HepG2 (cell line): ENCODE data around the gene SCEL. TPM values are rescaled to one million over a fixed set of nuclear protein-coding genes. Genes with fewer than 3 reads are reported as not detected.

ENCODE experiments used
- ATAC-seq: fragments of 200-7000 bp; cut with Tn5 transposase; 3 replicates; pipeline ENCODE4 v1.9.1; 2020; ENCODE audit warnings: mild to moderate bottlenecking, moderate library complexity
- BruUV-seq: library from RNA; stranded (reverse); fragments of 400-500 nt; replicated peaks from 2 replicates; lab custom pipeline; 2021; lab: Mats Ljungman, UMichigan
- CTCF ChIA-PET: fragments of 300-600 bp; formaldehyde crosslinking; extraction: SDS; loops from one replicate; lab custom pipeline; 2021; ENCODE audit warnings: low total read pairs, inconsistent platforms, low intra/inter-chr PET ratio; lab: Yijun Ruan, JAX
- POLR2A ChIA-PET: fragments of 350-600 bp; sonication (Branson Sonifier 250); formaldehyde crosslinking; loops from one replicate; lab custom pipeline; 2020; ENCODE audit warnings: antibody characterized with exemption, inconsistent platforms; lab: Yijun Ruan, JAX
- DNase-seq: peaks from one replicate; pipeline ENCODE4 v3.0.0-alpha.2; 2015; ENCODE audit warnings: low spot score
- FAIRE-seq: peaks from 3 replicates; lab custom pipeline; 2011; peaks lifted over from hg19 to GRCh38; lab: Jason Lieb, UNC
- H2AFZ ChIP-seq: one replicate; pipeline ENCODE4 v1.6.1; 2011; ENCODE audit warnings: low read length, inconsistent platforms
- H3K27ac ChIP-seq: fragments of 300-600 bp; 3 replicates; pipeline ENCODE4 v1.8.0; 2011; ENCODE audit warnings: mixed run types, mild to moderate bottlenecking, mixed read lengths, low read length, inconsistent platforms; ENCODE audit not compliant: insufficient read depth; ENCODE audit errors: extremely low read length
- H3K27me3 ChIP-seq, 2 experiments: fragments of 200-600 bp in 1 of 2; 2 replicates in 1 of 2; 3 replicates in 1 of 2; pipeline versions ENCODE4 v1.6.0 to v1.8.0; 2011; ENCODE audit warnings: low read length in 2 of 2, mild to moderate bottlenecking in 2 of 2, moderate library complexity in 2 of 2, inconsistent platforms in 1 of 2; ENCODE audit not compliant: insufficient read depth in 2 of 2, control insufficient read depth in 1 of 2
- H3K36me3 ChIP-seq, 2 experiments: fragments of 200-600 bp in 1 of 2; replicated peaks in 1 of 2; 2 replicates in 1 of 2; 3 replicates in 1 of 2; pipeline versions ENCODE4 v1.5.1 to v1.8.0; 2011; ENCODE audit warnings: low read length in 2 of 2, inconsistent platforms in 1 of 2; ENCODE audit not compliant: insufficient read depth in 2 of 2, control insufficient read depth in 1 of 2
- H3K4me1 ChIP-seq: 2 replicates; pipeline ENCODE4 v1.5.1; 2012; ENCODE audit warnings: low read length, inconsistent platforms; ENCODE audit not compliant: insufficient read depth
- H3K4me2 ChIP-seq: 2 replicates; pipeline ENCODE4 v1.6.0; 2011; ENCODE audit warnings: low read depth, low read length, inconsistent platforms
- H3K4me3 ChIP-seq, 3 experiments: fragments of 200-600 bp in 1 of 3; sonication (generic), shearing (Covaris generic) in 1 of 3; replicated peaks in 1 of 3; 2 replicates each; pipeline ENCODE4 v1.5.1; 2011 to 2016; ENCODE audit warnings: low read length in 3 of 3, inconsistent platforms in 2 of 3, low read depth in 2 of 3, mild to moderate bottlenecking in 2 of 3, control low read depth in 1 of 3, mixed read lengths in 1 of 3; ENCODE audit not compliant: insufficient read depth in 1 of 3
- H3K79me2 ChIP-seq: one replicate; pipeline ENCODE4 v1.6.1; 2011; ENCODE audit warnings: low read length, inconsistent platforms; ENCODE audit not compliant: insufficient read depth
- H3K9ac ChIP-seq: 2 replicates; pipeline ENCODE4 v1.6.0; 2011; ENCODE audit warnings: mild to moderate bottlenecking, low read depth, low read length, inconsistent platforms; ENCODE audit not compliant: insufficient read depth
- H3K9me3 ChIP-seq: 2 replicates; pipeline ENCODE4 v1.5.1; 2012; ENCODE audit warnings: mild to moderate bottlenecking, low read length
- H4K20me1 ChIP-seq: 2 replicates; pipeline ENCODE4 v1.6.0; 2011; ENCODE audit warnings: inconsistent platforms, mild to moderate bottlenecking, low read length, moderate library complexity; ENCODE audit not compliant: insufficient read depth
- GLMP ChIP-seq: sonication (generic); formaldehyde crosslinking; IDR thresholded peaks from 2 replicates; pipeline ENCODE4 v1.9.0; 2021; ENCODE audit warnings: missing genetic modification reagents, mild to moderate bottlenecking, borderline replicate concordance
- WGBS: methylation state at CpG from one replicate; pipeline ENCODE4 v1.1.6; 2017; ENCODE audit warnings: low lambda C conversion rate; 5-methylcytosine and 5-hydroxymethylcytosine counted together
- in situ Hi-C: cut with HindIII; loops from 2 replicates; pipeline ENCODE4 v1.10.0; 2017; ENCODE audit warnings: low pct_unique_long_range_greater_than_20kb; ENCODE audit not compliant: extremely low pct_ligation_motif_present
- intact Hi-C: fragments of 100-400 bp; cut with micrococcal nuclease; formaldehyde crosslinking; loops from one replicate; pipeline ENCODE4 v1.10.0; 2022; ENCODE audit not compliant: unreplicated experiment
- polyA plus RNA-seq, 8 experiments: library from polyadenylated mRNA; depleted of rRNA in 3 of 8; stranded (reverse) in 7 of 8; unstranded in 1 of 8; fragments of >200 nt; fragmentation: Illumina TruSeq in 4 of 8; extraction: Trizol in 4 of 8; gene quantifications; 2 replicates each; pipeline versions ENCODE4 v1.2.1 to v1.2.3, GENCODE V29; 2011 to 2016; ENCODE audit warnings: low read depth in 4 of 8, missing spikeins in 1 of 8, mixed read lengths in 1 of 8; ENCODE audit not compliant: insufficient read depth in 1 of 8
- total RNA-seq, 5 experiments: library from RNA; depleted of rRNA; stranded (reverse); fragments of >200 nt; fragmentation: Illumina TruSeq; extraction: Trizol; gene quantifications; 2 replicates each; pipeline ENCODE4 v1.2.3, GENCODE V29; 2016; ENCODE audit warnings: low read depth in 1 of 5
- TF ChIP-seq, protein P1 (sequence below): sonication (generic); formaldehyde crosslinking; IDR thresholded peaks from 2 replicates; pipeline ENCODE4 v1.5.0; 2020; ENCODE audit warnings: mild to moderate bottlenecking, missing genetic modification reagents

Gene SCEL
- total and polyA plus RNA-seq, 2 of the 13 experiments (the other 11 are each of a cell fraction or from before 2014, with no cell fraction given): not detected

DNA sequence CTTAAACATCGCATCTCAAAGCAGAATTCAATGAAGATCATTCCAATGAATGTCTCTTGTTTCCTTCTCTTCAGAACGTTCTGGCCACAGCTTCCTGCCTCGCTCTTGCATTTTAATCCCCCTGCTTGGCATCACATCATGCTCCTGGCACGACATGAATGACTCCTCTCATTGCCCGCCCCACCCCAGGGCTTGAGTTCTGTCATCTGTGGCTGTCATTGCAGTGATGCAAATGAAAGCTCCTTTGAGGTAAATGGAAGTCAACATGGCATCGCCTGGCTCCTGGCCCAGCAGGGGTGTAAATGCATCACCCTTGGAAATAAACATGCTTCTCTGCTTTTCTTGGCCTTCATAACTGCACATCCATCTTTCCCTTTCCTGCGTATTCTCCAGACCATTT lies 48.6 kb downstream of the SCEL start:
- FAIRE-seq: no peak

More for the DNA sequence above, 48.6 kb downstream of the SCEL start:
- intact Hi-C loops (no loop called here), in situ Hi-C loops (no loop called here)
- Histone ChIP-seq H4K20me1 (no peaks in the 10 kb centered on the region), H3K79me2 (no peaks in the 10 kb centered on the region), H3K4me3 (no peak overlapping the region), H3K4me2 (no peak overlapping the region), H2AFZ (no peak overlapping the region), H3K4me1 (no peaks in the 10 kb centered on the region), H3K9ac (no peak overlapping the region), H3K27ac (no peak overlapping the region), H3K27me3 (no peaks in the 10 kb centered on the region), H3K36me3 (no peaks in the 10 kb centered on the region), H3K9me3 (no peaks in the 10 kb centered on the region)
- BruUV-seq: no TSS peak
- ATAC-seq (no peak), DNase-seq (no peak)
- ChIA-PET CTCF (no interaction called here), POLR2A (no interaction called here)
- no peak for TF ChIP-seq GLMP (CRISPR knock-in tag)
- TF ChIP-seq, protein P1, sequence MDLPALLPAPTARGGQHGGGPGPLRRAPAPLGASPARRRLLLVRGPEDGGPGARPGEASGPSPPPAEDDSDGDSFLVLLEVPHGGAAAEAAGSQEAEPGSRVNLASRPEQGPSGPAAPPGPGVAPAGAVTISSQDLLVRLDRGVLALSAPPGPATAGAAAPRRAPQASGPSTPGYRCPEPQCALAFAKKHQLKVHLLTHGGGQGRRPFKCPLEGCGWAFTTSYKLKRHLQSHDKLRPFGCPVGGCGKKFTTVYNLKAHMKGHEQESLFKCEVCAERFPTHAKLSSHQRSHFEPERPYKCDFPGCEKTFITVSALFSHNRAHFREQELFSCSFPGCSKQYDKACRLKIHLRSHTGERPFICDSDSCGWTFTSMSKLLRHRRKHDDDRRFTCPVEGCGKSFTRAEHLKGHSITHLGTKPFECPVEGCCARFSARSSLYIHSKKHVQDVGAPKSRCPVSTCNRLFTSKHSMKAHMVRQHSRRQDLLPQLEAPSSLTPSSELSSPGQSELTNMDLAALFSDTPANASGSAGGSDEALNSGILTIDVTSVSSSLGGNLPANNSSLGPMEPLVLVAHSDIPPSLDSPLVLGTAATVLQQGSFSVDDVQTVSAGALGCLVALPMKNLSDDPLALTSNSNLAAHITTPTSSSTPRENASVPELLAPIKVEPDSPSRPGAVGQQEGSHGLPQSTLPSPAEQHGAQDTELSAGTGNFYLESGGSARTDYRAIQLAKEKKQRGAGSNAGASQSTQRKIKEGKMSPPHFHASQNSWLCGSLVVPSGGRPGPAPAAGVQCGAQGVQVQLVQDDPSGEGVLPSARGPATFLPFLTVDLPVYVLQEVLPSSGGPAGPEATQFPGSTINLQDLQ: no peak
- WGBS: 14% methylated on average over 7 of the region's 7 CpGs
